Activated T-cell treated with anti-CD3 and anti-CD28 coated beads for 4 hours (primary cell): ENCODE results near the gene ILDR1.
"Not testable (repeated sequence)": the region's sequence is repeated elsewhere in the genome, so short reads cannot be mapped to it uniquely, and the experiment has no call there.

Experiments
- DNase-seq: peaks from one replicate; pipeline ENCODE4 v3.0.0-alpha.2; 2020

The ILDR1 gene

DNA sequence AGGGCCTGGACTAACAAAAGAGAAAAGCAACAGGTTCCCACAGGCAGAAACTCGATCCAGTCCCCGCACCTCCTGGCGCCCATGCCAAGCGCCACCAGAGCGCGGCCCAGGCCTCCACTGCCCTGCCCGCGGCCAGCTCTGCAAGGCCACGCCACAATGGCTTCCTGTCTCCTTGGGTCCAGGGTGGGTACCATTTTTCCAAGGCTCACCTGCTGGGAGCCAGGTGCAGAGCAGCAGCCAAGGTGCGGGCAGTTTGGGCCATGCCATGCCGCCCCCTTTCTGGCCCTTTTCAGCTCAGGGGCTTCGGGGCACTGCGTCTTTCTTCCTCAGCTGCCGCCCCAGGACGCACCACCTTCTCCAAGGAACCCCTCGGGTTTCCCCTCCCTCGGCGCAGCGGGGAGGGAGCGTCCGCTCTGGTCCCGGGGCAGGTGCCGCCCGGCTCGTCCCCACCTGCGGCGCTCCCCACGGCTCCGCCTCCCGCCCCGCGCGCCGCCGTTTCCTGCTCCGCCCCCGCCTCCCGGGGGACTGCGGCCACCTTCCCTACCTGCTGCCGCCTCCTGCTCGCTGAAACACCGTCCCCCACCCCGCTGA, at the start of gene ILDR1:
Gene ILDR1, minus strand, starts transcription at position 437 of the 591 bp plus-strand sequence. Its CDS starts 170 bp downstream, at position 267.
- no peak for DNase-seq

DNA sequence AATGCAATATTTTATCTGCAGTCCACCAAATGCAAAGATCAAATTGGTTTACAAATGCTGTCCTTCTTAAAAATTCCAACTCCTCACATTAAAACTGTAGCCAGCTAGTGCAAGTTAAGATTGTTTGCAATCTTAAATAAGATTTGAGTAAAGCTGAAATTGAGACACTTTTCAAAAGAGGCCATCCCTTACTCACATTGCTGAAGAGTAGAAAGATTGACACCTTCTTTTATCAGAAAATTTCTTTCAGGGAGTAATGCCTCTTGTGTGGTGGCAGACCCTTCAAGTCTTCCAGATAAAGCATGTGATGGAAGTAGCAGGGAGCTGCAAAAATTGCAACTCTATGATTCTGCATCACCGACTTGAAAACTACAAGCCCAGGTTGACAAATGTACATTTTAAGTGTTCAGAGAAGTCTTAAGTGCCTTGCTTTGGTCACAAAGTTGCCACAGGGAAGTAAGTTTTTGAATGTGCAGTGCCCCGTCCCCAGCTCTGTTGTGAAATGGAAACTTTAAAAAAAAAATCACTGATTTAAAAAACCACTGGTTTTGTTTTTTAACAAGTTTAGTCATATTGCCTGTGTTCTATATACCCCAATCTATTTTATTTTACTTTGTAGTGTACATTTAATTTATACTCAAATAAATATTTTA, 45.7 kb upstream of the ILDR1 start:
- DNase-seq: no peak

DNA sequence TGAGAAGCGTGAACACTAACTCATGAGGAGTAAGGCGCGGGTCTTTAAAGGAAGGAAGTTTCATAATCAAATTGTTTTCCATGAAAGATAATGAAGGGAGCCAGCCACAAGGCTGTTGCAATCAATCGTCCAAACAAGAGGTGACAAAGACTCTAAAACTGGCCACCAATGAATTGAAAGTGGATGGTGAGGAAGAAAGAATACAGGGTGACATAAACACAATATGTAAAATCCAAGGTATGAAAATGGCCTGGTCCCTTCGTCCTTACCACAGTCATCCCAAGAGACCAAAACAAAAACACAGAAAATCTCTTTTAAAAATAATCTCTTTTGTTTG, 45.1 kb upstream of the ILDR1 start:
- no peak for DNase-seq

DNA sequence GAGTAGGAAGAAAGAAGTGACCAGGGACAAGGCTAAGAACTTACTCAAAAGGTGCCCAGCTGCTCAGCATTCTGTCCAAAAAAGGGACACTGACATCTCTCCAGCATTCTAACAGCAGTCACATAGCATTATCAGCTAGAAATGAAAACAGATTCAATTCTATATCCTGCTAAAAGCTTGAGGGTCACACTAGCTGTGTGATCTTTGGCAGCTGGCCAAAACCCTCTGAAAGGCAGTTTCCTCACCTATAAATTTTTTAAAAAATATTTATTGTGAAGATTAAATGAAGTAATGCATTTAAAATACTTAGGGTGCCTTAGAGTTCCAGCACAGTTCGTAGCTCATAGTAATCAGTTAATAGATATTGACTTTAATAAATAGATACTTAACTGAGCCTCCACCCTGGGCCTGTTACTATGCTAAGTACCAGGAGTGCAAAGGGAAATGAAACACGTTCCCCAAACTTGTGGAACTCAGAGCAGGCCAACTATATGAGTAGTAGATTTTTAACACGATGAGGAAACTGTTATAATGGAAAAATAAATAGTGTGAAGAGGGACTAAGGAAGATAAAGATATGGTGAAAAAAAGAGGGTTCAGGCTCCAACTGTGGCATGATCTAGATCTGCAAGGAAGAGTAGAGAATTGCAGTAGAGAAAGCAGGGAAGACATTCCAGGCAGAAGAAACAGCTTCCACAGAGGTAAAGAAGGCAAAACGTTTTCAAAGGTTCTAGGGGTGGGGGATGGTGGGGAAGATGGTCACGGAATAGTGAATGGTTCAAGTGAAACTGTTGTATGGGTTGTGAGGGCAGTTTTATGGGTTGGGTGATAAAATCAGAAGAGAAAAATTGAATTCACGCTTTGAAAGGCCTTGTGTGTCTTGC, 44.5 kb upstream of the ILDR1 start:
- DNase-seq: no peak

DNA sequence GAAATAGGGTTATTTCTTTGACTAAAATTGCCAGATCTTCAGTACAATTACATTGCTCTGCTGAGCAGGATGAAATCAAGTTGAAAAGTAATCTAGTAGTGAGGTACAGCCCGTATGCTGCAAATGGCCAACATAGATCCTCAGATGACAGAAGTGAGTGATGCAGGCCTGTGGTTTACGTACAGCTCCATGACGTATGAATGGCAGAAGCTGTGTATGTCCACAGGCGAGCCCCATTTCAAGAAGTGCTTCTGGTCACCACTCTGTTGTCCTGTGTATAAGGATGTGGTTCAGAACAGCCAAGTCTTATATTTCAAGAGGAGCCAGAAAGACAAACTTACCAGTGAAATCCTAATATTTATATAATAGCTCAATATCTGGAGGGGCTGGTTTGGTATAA, 42.3 kb upstream of the ILDR1 start:
- DNase-seq: no peak

DNA sequence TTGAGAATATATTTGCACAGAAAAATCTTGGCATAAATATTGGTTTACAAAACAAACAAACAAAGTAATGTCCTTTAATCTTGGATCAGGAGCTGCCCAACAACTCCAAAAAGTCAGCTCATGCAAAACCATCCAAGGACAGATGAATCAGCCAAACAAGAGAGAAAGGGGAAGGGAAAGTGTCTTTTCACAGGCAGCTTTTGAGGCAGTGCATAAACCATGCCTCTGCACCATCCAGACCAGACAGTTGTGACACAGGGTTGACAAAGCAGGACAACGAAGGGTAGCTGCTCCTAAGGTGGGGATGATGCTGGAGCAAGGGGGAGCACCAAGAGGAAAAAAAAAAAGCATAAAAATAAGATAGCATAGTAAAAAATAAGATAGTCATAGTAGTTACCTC, 41.9 kb upstream of the ILDR1 start:
- no peak for DNase-seq

DNA sequence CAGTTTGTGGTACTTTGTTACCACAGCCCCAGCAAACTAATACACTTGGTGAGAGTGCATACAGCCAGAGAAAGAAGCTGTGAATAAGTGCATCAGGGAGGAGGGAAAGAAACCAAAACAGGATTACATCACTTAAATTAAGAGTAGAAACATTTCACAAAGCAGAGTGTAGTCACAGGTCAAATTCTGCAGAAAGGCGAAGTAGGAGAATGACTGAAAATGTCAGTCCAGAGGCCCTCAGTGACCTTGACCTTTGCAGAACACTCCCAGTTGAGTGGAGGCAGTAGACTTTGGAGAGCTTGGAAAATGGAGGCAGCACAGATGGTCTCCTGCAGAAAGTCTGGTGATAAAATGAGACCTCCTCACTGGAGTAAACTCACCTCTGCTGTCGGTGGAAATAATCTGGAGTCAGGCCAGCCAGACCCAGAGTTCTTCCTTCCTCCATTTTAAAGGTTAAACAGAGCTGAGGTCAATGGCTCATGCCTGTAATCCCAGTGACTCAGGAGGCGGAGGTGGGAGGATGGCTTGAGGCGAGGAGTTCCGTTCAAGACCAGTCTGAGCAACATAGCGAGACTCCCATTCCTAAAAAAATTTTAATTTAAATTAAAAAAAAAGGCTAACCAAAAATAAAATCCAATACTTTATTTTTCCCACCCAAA, 38.1 kb upstream of the ILDR1 start:
- no peak for DNase-seq

DNA sequence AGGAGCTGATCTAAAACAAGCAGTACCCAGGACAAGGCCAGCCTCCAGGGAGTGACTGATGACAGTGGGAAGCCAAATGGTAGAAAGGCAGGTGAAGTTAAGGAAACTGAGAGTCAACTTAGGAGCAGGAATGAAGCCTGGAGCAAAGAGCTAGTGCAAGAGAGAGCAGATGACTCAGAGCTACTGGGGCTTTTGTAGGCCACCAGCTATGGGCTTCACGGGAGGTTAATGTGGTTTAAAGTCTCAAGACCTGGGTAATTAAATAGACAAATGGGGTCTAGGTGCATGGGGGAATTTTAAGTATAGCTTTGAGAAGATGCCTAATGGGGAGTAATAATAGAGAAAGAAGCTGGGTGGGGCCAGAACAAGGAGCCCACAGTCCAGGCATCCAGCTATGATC, 36.2 kb upstream of the ILDR1 start:
- DNase-seq: no peak

DNA sequence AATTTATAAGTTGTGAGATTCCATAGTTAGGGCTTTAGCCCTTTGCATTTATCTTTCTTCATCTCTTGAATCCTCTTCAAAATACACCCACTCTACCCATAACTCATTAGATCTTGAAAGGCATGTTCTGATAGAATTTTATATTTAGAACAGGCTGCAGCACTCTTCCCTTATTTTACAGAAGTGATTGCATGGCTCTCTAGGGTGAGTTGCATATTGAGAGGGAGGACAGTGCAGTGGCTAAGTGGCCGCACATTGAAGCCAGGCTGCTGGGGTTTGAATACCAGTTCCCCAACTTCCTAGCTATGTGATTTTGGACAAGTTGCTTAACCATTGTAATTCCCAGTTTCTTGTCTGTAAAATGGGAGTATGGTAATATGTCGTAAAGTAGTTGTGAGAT, 35.6 kb upstream of the ILDR1 start:
- no peak for DNase-seq

DNA sequence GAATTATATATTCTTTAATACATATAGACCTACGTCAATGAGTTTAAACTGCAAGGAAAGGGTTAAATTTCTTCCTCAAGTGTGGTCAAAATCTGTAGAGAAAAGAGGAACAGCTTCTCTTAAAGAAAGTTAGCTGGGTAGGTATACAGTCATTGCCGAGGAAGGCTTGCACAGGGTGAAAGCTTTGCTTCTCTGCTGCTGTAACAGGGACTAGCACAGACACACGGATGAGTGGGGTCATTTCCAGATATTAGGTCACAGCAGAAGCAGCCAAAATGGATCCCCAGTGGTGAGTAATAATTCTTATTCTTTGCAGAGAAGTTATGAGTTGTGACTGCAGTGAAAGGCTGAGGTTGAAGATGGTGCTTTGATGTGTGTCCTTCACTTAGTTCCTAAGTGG, 33.2 kb upstream of the ILDR1 start, which contains the start of gene CD86:
Gene CD86, plus strand, starts transcription at position 148 of the 400 bp plus-strand sequence. Its CDS starts 128 bp downstream, at position 276.
- no peak for DNase-seq

DNA sequence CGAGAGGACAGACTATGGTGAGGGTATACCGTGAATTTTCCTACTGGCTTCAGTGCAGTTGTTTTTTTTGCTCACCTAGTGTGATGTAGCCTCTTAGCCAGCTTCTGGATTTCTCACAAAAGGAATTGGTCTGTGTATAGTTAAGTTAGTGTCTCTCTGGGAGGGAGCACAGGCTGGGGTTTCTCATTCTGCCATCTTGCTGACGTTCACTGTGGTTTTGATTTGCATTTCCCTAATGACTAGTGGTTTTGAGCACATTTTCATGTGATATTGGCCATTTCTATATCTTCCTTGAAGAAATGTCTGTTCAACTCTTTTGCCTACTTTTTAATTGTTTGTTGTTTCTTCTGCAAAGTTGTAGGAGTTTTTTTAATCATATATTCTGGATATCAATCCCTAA, 30.9 kb upstream of the ILDR1 start:
- DNase-seq: no peak

DNA sequence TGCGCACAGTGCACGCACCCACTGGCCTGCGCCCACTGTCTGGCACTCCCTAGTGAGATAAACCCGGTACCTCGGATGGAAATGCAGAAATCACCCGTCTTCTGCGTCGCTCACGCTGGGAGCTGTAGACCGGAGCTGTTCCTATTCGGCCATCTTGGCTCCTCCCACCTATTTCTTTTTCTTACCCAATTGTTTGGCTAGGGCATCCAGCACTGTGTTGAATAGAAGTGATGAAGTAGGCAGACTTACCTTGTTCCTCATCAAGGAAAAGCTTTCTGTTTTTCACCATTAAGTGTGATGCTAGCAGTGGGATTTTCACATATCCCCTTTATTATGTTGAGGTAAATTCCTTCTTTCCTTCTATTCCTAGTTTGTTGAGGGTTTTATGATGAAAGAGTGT, 25.7 kb upstream of the ILDR1 start:
- DNase-seq: not testable (repeated sequence)

DNA sequence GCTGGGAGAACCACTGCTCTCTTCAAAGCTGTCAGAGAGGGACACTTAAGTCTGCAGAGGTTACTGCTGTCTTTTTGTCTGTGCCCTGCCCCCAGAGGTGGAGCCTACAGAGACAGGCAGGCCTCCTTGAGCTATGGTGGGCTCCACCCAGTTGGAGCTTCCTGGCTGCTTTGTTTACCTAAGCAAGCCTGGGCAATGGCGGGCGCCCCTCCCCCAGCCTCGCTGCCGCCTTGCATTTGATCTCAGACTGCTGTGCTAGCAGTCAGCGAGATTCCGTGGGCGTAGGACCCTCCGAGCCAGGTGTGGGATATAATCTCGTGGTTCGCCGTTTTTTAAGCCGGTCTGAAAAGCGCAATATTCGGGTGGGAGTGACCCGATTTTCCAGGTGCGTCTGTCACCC, 25.2 kb upstream of the ILDR1 start:
- not testable (repeated sequence) for DNase-seq

DNA sequence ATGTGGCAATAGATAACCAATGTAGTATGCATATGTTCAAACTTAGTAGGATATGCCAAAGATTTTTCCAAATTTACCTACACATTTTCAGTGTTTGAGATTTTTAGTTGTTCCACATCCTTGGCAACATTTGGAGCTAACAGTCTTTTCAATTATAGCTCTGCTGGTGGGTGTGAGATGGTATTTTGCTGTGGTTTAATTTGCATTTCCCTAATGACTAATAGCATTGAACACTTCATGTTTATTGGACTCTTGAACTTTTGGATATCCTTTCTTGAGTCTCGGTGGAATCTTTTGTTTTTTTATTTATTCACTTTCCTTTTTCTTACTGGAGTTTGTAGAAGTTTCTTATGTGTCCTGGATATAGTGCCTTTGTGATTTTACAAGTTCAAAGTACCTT, 11.0 kb upstream of the ILDR1 start:
- no peak for DNase-seq

DNA sequence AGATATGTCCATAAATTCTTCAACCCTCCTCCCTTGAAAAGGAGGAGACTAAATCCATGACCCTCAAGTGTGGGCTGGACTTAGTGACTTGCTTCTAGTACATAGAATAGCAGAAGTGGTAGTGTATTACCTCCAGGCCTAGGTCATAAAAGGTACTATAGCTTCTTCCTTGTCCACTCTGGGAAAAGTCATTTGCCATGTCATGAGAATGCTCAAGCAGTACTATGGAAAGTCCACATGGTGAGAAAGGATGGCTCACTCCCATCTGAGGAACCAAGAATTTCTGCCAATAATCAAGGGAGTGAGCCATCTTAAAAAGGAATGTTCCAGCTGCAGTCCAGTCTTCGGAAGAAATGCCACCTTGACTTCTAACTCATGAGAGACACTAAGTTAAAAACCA, 10.5 kb upstream of the ILDR1 start:
- no peak for DNase-seq

DNA sequence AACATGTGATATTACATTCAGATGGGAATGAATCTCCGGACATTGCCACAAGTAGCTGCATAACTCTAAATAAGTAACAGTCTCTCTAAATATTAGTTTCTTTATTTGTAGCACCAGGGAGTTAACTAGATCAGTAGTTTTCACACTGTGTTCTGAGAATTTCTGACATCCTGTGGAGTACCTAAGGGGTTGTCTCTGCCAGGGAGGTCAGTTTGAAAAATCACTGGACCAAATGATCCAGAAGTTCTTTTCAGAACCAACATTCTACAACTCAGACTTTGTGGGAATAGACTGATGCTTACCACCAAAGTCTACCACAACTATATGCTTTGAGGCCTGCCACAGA, 9.0 kb upstream of the ILDR1 start:
- no peak for DNase-seq

DNA sequence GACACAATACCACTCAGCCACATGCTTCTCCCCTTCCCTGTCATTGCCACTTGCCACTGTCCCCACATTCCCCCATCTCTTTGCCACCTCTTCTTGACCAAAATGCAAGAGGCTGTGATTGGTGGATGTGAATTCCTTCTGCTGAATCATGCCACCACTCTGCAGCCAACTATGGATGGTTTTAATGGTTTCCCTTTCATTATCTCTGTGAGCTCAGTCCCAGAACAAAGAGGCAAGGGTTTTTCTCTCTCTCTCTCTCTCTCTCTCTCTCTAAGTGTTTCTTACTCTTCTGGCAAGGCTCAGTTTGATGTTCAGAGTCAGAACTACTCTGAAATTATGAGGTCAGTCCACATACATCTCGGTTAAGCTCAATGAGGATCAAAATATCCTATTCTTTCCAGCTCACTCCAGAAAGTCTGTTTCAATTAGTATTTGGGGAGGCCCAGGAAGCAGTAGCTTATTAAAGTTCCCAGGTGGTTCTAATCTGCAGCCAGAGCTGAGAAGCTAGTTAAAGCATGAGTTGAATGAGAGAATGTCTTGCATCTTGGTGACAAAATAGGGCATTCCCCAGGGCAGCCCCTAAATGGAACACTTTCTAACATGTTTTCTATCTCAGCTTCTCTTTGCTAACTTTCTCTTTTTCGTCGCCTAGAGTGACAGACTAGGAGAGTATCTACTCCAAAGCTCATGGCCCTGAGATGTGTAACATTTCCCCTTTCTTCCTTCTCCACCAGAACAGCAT, 8.5 kb upstream of the ILDR1 start:
- no peak for DNase-seq

DNA sequence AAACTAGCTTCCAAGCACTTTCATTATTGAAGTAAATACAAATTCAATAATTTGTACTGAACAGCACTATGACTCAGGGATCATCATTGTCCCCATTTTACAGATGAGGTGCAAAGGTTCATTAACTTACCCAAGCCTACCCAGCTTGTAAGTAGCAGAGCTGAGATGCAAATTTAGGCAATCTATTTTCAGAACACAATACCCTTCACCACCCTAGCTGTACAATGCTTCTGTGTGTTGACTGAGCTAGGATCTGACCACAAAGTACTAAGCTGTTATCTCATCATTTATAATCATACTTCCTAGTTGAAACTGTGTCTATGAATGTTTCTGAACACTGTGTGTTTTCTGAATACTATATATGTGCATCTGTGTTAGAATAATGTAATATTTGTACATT, 3.2 kb upstream of the ILDR1 start:
- DNase-seq: no peak

DNA sequence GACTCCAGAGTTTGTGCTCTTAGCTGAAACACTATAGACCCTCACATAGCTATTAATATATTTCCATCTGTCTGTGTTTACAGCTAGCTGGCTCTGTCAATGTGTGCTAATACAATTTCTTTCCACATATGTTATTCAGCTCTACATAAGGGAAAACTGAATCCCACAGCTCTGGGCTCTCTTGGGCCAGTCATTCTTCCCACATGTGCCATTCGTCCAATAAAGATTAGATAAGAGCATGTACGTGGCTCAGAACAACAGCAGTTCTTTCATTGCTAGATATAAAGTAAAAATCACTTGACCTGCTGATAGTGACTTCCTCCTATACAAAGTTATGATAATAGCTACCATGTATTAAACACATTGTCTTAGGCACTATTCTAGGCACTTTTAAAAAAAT, 2.8 kb upstream of the ILDR1 start:
- no peak for DNase-seq

DNA sequence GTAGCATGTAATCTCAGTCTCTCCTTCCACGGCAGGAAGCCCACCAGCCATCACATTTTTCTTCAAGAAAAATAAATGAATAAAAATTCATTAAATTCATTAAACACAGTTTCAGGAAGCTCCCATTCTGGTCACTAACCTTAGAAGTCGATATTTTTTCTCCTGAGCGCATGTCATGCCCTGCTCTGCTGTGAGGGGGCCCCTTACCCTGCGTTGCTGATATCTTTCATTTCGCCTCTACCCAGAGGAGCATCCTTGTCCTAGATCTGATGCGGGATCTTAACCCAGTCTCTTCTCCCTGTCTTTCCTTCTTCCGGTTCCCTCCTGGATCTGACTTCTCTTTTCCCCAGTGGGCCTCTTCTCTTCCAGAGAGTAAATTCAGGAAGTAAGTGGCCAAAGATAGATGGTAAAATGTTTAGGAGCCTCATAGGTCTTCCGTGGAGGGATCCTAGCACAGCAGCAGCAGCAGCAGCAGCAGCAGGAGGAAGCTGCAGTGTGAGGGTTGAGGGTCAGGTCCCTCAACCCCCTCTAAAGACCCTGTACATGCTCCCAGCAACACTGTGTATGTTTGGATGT, 1.4 kb upstream of the ILDR1 start:
- DNase-seq: no peak

DNA sequence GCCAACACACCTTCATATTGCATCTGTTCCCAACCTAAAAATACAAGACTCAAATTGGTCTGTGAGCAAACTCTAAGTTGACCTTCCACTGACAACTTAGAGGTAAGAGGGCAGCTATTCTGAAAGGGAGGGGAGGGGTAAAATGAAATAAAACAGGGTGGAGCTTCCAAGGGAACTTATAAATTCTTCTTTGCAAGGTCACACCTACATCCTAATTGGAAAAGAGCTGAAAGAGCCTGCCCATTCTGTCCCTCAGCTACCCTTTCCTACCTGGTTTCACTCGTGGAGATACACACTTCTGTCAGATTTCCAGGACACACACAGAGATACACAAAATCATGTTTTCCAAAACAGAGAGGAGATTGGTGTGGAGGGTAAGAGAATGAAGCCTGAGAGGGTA, 1.0 kb downstream of the ILDR1 start:
- DNase-seq: no peak

DNA sequence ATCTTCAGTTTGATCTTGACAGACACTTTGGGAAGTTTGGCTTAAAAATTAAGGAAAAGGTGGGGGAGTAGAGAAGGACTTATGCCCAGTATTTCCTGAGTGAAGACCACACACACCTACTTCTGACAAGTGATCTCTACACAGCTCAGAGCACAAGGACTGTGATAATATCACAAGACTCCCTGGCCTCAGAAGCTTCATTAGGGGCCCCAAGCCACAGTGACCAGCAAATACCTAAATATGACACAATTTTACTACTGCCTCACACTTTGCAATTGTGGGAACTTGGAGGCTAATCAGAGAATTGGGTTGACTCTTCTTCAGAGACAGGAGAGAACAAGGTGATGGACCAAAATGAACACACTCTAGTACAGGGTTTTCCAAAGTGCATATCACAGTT, 2.6 kb downstream of the ILDR1 start:
- no peak for DNase-seq

DNA sequence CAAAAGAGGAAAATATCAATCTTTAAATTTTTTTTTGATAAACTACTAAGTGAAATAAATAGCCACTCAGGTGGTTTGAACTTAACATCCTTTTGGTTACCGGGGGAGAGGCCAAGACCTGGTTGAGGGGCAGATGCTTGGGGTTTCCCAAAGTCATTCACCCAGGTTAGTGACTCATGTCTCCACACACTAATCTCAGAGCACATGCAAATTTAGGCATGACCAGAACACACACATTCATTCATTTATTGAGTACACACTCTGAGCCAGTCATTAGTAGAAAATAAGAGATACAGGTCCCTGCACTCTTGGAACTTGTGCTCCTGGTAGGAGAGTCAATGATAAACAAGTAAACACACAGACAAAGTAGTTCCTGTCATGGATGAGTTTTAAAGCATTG, 7.3 kb downstream of the ILDR1 start:
- DNase-seq: no peak
